Frontal cortex (tissue), 4 donors: ENCODE data around the gene TBC1D5. TPM values are rescaled to one million over a fixed set of nuclear protein-coding genes. Genes with fewer than 3 reads are reported as not detected.

Experiments
- DNase-seq, 2 donors: peaks; one replicate each; pipeline ENCODE4 v3.0.0; 2012; ENCODE audit warnings: low spot score in 2 of 2
- FAIRE-seq: peaks from 2 replicates; lab custom pipeline; 2012; peaks lifted over from hg19 to GRCh38; lab: Jason Lieb, UNC
- total RNA-seq: library from RNA; depleted of rRNA; stranded (reverse); fragments of >200 nt; gene quantifications from one replicate; pipeline ENCODE4 v1.2.3, GENCODE V29; 2014
- donor health status: control.
- donor health status: control.
- donor health status: control.

Gene TBC1D5
- total RNA-seq, 1 donor from 2014 or later = 77.5 TPM

DNA sequence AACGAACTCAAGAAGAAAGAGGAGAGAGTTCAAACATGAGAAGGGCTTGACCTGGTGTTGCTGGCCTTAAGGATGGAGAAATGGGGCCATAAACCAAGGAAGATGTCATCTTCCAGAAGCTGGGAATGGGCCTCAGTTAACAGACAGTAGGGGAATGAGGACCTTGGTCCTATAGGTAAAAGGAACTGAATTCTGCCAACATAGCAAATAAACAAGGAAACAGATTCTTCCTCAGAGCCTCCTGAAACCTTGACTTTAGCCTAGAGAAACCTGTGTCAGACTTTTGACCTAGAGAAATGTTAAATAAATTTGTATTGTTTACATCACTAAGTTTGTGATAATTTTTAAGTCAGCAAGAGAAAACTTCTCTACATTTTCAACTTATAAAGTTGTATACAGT lies 520.9 kb downstream of the TBC1D5 start:
- FAIRE-seq = no peak
- DNase-seq = no peak

GRCh38 chr3:17219593-17219992 lies 522.8 kb downstream of the TBC1D5 start:
- DNase-seq = no peak

DNA sequence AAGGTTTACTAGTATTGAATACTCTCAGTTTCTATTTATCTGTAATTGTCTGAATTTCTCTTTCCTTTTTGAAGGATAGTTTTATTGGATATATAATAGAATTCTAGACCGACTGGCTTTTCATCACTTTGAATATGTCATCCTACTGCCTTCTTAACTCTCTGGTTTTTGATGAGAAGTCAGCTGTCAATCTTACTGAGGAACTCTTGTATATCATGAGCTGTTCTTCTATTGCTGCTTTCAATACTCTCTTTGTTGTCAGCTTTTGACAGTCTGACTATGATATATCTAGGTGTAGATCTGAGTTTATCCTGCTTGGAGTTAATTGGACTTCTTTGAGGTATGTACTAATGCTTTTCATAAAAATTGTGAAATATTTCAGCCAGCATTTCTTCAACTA lies 523.8 kb downstream of the TBC1D5 start:
- FAIRE-seq = no peak
- no peak for DNase-seq

More at GRCh38 chr3:17219593-17219992, 522.8 kb downstream of the TBC1D5 start:
- FAIRE-seq = no peak

- DNase-seq (no peak), FAIRE-seq (no peak)
Observed at GRCh38 chr3:17217588-17217987, 524.8 kb downstream of the TBC1D5 start.

- no peak for FAIRE-seq
- no peak for DNase-seq
Observed at GRCh38 chr3:17213102-17213501, 529.3 kb downstream of the TBC1D5 start.

DNA sequence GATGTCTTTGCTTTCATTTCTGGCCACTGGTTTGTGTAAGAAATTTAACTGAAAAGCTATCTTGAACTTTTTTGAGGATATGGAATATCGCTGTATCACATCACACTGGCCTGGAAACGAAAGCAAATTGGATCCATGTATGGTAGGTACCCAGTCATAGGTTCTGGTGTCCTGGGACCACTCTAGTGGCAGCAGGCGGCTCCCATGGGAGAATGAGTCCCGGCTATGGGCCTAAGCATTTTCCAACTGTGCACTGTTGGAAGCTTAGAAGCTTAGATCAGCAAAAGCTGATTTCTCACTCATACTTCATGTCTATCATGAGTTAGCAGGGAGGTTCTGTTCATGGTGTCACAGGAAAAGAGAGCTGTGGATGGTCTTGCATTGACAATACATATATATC lies 534.5 kb downstream of the TBC1D5 start:
- FAIRE-seq (no peak), DNase-seq (no peak)

- DNase-seq (no peak), FAIRE-seq (no peak)
Observed at GRCh38 chr3:17207019-17207418, 535.4 kb downstream of the TBC1D5 start.

DNA sequence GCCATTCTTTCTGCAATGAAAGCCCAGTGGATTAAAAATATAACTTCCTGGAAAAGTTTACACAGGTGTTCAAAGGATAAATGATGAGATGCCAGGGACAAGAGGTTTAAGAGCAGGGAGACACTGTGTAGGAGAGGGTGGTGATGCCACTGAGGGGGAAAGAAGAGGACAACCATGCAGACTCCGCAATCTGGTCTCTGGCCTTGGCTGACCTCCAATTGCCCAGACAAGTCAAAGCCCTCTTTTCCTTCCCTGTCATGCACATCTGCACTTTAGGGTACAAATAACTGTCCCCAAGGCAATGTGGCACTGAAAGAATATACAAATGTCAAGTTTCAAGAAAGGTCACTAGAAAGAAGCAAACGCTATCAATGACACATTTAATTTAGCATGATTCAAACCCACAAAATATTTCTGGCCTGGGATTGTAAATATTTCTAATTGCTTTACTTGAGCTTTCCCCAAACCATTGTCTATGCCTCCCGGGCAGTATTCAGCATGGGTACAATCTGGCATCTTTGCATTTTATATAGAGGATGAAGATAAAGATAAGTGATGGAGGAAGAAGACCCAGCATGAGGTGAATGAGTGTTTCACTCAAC lies 538.3 kb downstream of the TBC1D5 start:
- no peak for DNase-seq
- FAIRE-seq = no peak

DNA sequence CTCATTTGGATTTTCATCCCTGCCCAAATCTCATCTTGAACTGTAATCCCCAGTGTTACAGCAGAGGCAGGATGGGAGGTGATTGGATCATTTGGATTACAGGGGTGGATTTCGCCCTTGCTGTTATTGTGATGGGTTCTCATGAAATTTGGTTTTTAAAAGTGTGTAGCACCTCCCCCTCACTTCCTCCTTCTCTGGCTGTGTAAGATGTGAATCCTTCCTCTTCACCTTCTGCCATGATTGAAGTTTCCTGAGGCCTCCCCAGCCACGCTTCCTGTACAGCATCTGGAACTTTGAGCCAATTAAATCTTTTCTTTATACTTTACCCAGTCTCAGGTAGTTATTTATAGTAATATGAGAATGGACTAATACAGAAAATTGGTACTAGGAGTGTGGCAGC lies 540.9 kb downstream of the TBC1D5 start:
- FAIRE-seq (no peak), DNase-seq (no peak)

- FAIRE-seq = no peak
- DNase-seq = no peak
Observed at GRCh38 chr3:17195856-17196604, 546.4 kb downstream of the TBC1D5 start.

DNA sequence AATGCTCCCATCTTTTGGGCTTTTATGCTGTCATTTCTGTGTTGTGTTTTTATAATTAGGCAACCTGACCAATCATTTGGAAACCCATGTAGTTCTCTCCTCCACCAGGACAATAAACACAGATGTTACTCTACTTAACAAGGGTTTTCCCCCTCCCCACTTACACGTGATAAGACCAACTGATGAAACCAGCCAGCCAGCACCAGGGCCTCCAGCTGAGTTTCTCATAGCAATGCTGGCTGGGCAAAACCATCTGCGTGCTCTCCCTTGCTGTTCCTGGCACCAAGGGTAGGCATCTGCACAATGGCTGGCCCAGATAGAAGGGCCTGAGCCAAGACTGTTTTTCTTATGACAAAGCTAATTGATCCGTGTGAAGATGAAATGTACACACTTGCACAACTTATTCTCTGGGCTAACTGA lies 547.2 kb downstream of the TBC1D5 start:
- DNase-seq = peak in 1 of 2 donors; percentile 5

GRCh38 chr3:17194116-17194515 lies 548.3 kb downstream of the TBC1D5 start:
- DNase-seq (no peak), FAIRE-seq (no peak)

More for the DNA sequence above, 547.2 kb downstream of the TBC1D5 start:
- FAIRE-seq = no peak

DNA sequence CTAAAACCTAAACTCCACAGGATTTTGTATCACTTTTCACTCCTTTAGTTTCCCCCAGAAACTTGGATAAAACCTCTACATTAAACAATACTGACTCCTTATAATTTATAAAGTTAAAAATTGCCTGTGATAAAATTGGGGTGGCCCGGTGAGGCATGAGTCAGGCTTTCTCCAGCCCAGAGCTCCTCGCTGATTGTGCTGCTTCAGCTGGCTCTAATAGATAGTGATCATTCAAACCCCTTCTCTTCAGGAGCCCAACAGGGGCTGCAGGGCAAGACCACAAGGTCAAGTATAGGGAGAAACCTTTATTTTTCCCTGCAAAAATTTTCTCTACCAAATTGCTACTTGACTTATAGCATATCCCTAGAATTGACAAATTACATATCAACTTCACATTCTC lies 549.4 kb downstream of the TBC1D5 start:
- FAIRE-seq (no peak), DNase-seq (no peak)

DNA sequence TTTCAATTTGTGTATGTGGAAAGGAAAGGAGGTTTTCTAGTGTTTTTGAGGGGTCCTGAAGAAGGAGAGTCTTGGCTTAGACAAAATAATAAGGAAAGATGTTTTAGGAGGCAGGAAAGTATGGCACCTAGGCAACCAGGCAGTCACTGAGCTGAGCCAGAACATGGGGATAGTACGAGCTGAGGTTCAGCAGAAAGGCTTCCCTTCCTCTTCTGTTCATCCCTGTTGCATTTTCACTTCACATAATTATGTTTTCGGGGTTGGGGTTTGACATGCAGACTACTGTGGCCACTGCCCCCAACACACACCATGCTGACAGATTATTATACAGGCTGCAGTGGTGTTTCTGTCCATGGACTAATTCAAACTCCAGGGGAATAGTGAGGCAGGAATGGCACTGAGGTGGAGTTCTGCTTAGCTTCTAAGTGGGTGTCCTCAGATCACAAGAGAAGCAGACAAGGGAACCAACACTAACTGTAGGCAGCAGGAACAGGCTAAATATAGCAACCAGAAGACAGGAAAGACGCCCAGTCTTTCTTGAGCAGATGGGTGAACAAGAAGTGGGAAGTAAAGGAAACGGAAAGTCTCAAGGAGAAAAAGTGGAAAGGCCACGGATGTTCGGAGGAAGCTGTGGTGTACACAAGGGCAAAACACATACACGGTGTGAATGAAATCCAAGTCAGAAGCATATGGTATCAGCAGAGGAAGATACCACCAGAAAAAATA lies 551.9 kb downstream of the TBC1D5 start:
- no peak for DNase-seq
- FAIRE-seq = no peak

DNA sequence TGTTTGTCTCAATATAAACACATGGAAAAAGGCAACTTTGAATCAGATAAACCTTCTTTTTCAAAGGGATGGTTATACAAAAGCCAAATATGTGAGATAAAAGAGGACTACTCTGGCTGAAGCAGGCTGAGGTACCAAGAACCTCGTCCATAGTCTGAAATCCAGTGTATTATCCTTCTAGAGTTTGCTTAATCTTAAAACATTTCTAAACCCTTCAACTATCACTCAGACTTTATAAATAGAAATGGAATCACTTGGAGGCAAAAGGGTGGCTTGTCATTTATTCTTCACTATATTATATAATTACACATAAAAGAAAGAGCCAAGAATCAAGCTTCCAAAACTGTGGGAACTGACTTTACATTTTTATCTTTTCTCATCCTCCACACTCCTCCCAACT lies 554.1 kb downstream of the TBC1D5 start:
- FAIRE-seq (no peak), DNase-seq (no peak)

DNA sequence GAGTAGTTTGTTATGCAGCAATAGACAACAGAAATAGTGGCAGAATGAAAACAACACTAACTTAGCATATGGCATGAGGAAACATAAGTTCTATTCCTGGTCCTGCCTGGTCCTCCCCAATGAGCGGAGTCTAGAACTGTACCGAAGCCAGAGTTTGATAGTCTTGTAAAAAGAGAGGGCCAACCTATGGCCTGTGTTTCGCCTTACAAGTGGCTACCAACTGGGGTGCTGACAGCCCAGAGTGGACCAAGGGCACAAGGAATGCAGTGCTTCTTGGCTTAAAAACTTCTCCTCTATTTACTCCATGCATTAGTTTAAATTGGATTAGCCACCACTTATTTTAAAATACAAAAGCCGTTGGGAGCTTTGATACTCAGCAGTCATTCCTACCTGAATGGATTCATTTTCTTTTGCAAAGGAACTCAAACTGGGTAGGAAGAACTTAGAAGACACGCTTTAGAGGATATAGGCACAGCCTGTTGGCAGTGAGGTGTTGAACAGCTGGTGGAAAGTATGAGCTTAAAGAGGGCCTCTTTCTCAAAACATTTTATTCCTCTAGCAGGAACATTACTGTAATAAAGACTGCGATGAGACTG lies 554.7 kb downstream of the TBC1D5 start:
- DNase-seq (no peak), FAIRE-seq (no peak)

DNA sequence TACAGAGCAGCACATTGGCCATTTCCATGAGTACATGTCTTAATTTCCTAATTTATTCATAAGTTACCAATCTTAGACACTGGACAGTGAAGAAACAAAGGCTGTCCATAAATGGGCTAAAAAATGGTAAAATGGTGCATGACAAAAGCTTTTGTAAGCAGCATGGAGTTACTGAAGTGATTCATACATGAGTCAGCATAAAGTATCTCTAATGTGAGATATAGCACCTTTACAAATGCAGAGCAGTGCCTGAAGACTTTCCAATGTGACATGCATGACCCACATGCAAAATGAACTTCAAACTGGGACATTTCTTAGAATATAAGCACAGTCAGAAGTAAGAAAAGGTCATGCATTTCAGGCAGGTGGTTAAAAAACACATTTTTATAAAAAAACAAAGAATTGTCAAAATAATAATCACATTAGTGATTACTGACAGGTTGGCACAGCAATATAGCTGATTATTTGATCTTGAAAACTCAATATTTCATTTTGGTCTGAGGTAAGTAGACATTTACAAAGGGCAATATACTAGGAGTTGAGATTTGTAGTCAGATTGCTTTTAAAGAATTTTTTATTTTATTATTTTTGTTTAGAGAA lies 558.4 kb downstream of the TBC1D5 start:
- DNase-seq = no peak
- FAIRE-seq = no peak

GRCh38 chr3:17182166-17182565 lies 560.3 kb downstream of the TBC1D5 start:
- DNase-seq (no peak), FAIRE-seq (no peak)

DNA sequence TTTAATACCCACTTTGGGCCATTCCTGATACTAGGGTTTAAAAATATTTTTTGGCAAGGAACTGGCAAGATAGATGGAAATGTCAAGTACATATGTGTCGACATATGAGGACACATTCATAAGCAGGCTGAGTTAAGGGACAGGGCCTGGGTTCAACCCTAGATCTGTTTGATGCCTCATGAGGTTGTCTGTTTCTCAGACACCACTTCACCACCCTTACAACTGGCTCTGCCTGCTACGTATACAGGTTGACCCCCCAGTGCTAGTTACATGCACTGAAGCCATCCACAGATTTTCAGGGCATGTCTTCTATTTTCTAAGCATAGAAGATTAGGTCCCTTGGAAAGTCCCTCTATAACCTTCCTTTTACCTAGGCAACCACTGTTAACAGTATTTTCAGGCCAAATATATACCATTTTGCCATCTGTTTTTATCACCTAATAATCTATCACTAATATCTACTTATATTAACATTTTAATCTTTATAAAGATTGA lies 561.0 kb downstream of the TBC1D5 start:
- FAIRE-seq (no peak), DNase-seq (no peak)
